GM18505 (cell line): ENCODE data around the gene CXADR.
A peak's percentile ranks its signal among the peaks of the same experiment; 100 is the strongest.
"Not testable (repeated sequence)": the region's sequence is repeated elsewhere in the genome, so short reads cannot be mapped to it uniquely, and the experiment has no call there.

Source experiments
- ATAC-seq: cut with Tn5 transposase; IDR thresholded peaks from one replicate; pipeline ENCODE4 v1.9.1; 2021; ENCODE audit not compliant: unreplicated experiment
- POLR2A ChIP-seq: IDR thresholded peaks from 4 replicates; pipeline ENCODE4 v1.6.1; 2011; ENCODE audit warnings: borderline replicate concordance; ENCODE audit not compliant: insufficient read depth, insufficient read length; ENCODE audit errors: extremely low read depth

Gene CXADR

DNA sequence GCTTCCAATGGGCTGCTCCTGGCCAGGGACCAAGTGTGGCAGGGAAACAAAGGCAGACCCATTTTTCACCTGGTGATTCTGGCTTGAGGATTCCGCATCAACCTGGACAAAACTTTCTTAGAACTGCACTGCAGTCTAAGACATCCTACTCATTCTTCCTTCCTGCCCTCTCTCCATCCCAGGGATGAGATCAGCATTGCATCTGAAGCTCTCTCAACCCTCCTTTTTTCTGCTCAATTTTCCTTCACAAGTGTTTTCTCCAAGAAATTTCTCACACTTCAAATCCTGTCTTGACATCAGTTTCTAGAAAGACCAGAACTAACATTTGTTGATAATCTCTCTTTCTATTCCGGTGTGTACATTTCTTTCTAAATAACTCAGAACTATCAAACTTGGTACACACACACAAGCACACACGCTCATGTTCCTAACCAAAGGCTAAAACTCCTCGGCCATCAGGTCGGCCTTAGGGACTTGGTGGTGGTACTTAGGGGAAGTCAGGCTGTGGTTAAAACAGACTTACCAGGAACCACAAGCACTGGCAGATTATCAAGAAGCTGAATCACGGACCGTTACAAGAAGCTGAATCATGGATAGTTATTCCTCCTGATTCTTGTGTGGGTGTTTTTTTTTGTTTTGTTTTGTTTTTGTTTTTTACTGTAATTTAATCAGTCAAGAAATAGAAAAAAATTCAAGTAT, 21.0 kb upstream of the CXADR start:
- no peak for TF ChIP-seq POLR2A
- ATAC-seq, result peak; percentile 45

- ATAC-seq, result no peak
- TF ChIP-seq POLR2A, result no peak
Measured at GRCh38 chr21:17492415-17493168, 20.3 kb upstream of the CXADR start.

- no peak for ATAC-seq
- TF ChIP-seq POLR2A, result no peak
Measured at GRCh38 chr21:17494051-17494450, 18.8 kb upstream of the CXADR start.

DNA sequence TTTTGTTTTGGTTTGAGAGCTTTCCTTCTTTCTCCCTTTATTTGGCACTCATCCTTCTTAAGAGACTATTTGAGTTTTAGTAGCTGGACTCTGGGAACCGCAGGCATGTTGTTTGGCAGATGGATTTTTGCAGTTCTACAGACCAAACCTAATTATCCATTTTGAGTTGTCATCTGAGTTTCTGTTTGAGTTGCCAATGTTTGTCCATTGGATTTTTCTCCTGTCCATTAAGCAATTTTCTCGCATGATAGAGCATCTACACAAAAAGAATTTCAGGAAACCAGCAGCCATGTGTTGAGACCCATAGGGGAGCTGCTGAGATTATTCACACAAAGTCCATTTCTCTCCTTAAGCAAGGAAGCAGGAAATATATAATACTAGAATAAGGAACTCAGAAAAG, 17.2 kb upstream of the CXADR start:
- no peak for TF ChIP-seq POLR2A
- ATAC-seq, result no peak

DNA sequence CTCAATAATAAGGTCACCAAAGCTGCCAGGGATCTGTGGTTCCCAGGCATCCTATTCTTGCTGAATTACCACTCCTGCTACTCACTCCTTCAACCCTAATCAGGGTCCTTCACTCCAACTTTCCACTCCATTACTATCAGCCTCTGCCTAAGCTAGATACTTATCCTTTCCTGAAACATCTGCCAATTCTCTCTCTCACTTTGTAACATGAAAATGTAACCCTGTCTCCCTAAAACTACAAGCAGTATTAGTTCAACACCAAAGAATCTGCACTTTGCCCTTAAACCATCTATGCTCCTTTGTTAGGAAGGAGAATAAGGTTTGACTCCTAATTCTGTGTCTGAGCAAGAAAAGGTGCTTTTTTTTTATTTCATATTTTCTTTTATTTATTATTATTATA, 15.5 kb upstream of the CXADR start:
- no peak for ATAC-seq
- TF ChIP-seq POLR2A, result no peak

- no peak for ATAC-seq
- TF ChIP-seq POLR2A, result no peak
Measured at GRCh38 chr21:17498586-17498985, 14.3 kb upstream of the CXADR start.

DNA sequence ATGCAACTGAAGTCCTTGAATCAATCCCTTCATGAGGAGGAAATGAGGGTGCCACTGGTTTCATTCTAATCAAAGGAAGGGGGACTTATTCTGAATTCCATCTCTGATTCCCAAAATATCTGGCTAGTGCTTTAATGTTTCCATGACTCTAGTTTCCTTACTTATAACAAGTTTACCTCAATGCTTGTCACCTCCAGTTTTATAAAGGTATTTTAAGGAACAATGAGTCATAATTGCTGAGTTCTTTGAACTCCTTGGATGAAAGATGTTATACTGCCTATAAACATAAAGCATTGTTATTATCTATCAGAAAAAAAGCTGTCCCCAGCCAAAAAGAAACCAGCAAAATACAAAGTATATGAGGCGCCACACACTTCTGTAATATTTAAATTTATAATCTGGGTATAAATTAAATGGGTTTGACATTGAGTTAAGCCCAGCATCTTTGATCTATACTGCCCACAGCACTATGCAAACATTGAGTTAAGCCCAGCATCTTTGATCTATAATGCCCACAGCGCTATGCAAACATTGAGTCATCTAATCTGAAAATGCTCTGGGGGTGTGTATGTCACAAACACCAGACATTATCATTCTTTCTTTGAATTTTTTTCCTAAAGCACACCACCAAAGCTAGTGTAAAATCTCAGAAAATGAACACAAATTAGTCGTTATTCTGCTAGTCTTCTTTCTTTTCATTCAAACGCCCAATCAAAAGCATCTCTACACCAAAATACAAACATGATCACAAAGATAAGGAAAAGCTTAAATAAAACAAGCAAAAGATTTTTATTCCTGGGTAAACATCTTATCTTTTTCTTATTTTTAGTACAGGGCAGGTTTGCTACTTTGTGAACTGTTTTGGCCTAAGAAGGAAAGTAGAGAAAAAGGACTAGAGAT, 11.5 kb upstream of the CXADR start:
- ATAC-seq, result no peak
- no peak for TF ChIP-seq POLR2A

DNA sequence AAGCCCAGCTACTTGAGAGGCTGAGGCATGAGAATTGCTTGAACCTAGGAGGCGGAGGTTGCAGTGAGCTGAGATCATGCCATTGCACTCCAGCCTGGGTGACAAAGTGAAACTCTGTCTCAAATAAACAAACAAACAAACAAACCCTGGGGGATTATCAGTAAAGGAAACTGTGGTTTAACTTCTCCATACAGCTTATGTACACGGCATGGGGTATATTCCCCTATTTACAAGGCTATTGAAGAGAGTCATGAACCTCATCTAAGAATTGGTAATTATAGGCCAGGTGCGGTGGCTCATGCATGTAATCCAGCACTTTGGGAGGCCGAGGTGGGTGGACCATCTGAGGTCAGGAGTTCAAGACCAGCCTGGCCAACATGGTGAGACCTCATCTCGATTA, 9.9 kb upstream of the CXADR start:
- ATAC-seq, result not testable (repeated sequence)

- no peak for TF ChIP-seq POLR2A
- ATAC-seq, result no peak
Measured at GRCh38 chr21:17506951-17507350, 5.9 kb upstream of the CXADR start.

- no peak for TF ChIP-seq POLR2A
- ATAC-seq, result no peak
Measured at GRCh38 chr21:17507591-17507990, 5.3 kb upstream of the CXADR start.

GRCh38 chr21:17513214-17514123, 626 bp downstream of the CXADR start:
- no peak for TF ChIP-seq POLR2A
- ATAC-seq, result peak; percentile 32

- no peak for ATAC-seq
- no peak for TF ChIP-seq POLR2A
Measured at GRCh38 chr21:17514124-17514845, 1.4 kb downstream of the CXADR start.

DNA sequence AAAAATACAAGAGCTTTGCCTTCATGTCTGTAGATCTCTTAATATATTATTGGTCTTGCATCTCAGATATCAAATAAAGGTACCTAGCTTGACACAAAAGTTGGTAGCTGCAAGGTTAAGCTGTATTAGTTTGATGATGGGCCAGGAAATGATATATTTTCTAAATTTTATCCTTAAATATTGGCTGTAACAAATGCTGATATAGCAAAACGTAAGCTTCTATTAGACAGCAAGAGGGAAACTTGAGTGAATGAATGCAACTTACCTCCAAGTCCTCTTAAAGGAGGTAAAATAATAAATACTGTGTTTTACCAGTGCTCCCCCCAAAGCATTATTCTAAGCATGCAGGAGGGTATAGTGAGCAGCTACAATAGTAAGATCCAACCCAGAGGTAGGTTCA, 4.2 kb downstream of the CXADR start:
- not testable (repeated sequence) for ATAC-seq
